AG09309 (cell line): Measurements from ENCODE around the gene XXYLT1.
"Not testable (repeated sequence)": the region's sequence is repeated elsewhere in the genome, so short reads cannot be mapped to it uniquely, and the experiment has no call there.

Experiments used
- DNase-seq: peaks from one replicate; pipeline ENCODE4 v3.0.0-alpha.2; 2010; ENCODE audit warnings: low read depth
- H3K4me3 ChIP-seq: 2 replicates; pipeline ENCODE4 v1.5.1; 2011; ENCODE audit warnings: mild to moderate bottlenecking, low read depth, low read length, moderate library complexity; ENCODE audit not compliant: control insufficient read depth
- TF ChIP-seq, protein P1 (sequence below): IDR thresholded peaks from 2 replicates; pipeline ENCODE4 v1.5.1; 2011; ENCODE audit warnings: mild to moderate bottlenecking, low read depth, low read length, inconsistent platforms; ENCODE audit not compliant: insufficient read depth, control insufficient read depth; ENCODE audit errors: missing control alignments

The XXYLT1 gene

DNA sequence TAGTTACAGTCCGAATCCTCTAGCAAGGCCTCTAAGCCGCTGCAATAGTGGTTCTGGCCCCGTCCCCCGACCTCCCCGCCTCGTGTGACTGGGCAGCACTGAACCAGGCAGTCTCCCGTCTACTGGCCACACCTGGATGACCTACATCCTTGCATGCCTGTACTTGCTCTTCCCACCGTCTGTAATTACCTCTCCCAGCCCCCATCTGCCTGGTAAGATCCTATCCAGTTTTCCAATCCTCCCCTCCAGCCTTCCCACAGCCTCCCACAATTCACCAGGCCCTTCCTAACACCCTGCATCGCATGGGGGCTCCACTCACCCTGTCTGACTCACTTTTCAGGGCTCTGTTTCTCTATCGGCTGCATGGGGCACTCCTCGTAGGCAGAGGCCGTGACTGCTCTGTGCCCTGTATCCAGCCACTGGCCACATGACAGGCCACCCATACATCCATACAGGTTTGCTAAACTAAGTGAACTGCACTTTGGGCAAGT lies 32.8 kb downstream of the XXYLT1 start:
- no peak overlapping the region for H3K4me3 ChIP-seq
- no peak for DNase-seq
- TF ChIP-seq, protein P1, sequence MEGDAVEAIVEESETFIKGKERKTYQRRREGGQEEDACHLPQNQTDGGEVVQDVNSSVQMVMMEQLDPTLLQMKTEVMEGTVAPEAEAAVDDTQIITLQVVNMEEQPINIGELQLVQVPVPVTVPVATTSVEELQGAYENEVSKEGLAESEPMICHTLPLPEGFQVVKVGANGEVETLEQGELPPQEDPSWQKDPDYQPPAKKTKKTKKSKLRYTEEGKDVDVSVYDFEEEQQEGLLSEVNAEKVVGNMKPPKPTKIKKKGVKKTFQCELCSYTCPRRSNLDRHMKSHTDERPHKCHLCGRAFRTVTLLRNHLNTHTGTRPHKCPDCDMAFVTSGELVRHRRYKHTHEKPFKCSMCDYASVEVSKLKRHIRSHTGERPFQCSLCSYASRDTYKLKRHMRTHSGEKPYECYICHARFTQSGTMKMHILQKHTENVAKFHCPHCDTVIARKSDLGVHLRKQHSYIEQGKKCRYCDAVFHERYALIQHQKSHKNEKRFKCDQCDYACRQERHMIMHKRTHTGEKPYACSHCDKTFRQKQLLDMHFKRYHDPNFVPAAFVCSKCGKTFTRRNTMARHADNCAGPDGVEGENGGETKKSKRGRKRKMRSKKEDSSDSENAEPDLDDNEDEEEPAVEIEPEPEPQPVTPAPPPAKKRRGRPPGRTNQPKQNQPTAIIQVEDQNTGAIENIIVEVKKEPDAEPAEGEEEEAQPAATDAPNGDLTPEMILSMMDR: no peak

DNA sequence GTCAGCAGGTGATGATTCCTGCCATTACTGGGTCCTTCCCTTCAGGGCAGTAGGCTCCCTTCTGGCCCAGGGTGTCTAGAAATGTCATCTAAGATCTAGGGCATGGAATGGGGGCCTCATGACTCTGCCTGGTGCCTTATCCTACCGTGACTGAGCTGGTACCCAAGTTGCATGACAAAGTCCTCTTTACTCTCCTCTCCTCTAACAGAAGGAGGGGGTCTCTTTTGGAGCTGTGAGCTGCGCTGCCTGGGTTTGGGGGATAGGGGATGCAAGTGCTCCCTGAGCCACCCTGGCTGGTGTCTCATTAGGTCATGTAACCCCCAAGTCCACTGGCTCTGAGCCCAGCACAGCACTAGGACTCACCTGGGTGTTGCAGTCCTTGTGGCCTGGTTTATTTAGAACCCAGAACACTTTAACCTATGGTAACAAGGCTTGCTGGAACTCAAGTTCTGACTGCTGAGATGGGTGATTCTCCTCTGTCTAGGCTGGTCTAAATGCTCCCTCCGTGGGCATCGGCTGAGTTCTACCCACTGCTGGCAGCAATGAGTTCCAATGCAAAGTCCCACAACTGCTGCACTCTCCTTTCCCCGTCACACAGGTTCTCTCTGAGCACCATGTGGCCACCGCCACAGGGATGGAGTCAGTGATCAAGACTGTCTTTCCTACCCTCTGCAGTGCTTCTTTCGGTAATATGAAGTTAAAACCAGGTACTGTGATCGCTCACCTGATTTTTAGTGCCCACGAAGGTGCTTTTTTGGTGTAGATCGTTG lies 34.0 kb downstream of the XXYLT1 start:
- TF ChIP-seq, protein P1: no peak
- DNase-seq: no peak
- no peak overlapping the region for H3K4me3 ChIP-seq

DNA sequence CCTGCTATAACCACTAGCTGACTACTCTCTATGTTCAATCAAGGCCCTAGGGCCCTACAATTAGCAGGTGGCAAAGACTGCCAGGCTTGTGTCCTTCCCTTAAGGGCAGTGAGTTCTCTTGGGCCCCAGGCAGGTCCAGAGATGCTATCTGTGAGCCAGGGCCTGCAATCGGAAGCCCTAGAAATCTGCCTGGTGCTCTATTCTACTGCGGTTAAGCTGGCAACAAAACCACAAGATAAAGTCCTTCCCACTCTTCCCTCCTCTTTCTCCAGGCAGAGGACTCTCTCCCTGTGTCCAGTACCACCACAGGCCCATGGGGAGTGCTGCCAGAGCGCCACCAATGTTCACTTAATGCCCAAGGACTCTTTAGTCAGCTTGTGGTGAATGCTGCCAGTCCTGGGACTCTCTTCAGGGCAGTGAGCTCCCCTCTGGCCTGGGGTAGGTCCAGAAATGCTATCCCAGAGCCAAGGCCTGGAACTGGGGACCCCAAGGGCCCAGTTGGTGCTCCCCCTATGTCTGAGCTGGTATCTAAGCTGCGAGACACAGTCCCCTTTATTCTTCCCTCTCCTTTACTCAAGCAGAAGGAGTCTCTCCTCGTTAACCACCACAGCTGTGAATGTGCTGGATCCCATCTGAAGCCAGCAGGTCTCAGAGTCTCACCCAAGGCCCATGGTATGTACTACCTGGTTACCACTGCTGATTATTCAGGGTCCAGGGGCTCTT lies 34.7 kb downstream of the XXYLT1 start:
- TF ChIP-seq, protein P1: no peak
- no peak for DNase-seq
- H3K4me3 ChIP-seq: no peak overlapping the region

DNA sequence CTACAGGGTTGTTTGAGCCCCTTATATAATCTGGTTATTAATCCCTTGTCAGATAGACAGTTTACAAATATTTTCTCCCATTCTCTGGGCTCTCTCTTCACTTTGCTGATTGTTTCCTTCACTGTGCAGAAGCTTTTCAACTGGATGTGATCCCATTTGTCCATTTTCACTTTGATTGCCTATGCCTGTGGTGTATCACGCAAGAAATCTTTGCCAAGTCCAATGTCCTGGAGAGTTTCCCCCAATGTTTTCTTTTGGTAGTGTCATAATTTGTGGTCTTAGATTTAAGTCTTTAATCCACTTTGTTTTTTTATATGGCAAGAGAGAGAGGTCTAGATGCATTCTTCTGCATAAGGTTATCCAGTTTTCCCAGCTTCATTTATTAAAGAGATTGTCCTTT lies 40.7 kb downstream of the XXYLT1 start:
- TF ChIP-seq, protein P1: no peak
- DNase-seq: no peak
- no peak overlapping the region for H3K4me3 ChIP-seq

DNA sequence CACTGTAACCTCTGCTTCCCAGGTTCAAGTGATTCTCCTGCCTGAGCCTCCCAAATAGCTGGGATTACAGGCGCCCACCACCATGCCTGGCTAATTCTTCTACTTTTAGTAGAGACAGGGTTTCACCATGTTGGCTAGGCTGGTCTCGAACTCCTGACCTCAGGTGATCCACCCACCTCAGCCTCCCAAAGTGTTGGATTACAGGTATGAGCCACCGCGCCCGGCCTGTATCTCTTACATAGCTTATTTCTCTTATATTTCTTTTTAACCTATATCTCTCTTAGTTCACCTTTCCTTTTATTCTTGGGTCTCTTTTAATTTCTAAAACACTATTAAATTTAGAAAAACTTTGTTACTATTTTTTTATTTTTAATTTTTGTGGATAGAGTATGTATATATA lies 42.1 kb downstream of the XXYLT1 start:
- not testable (repeated sequence) for DNase-seq, H3K4me3 ChIP-seq

DNA sequence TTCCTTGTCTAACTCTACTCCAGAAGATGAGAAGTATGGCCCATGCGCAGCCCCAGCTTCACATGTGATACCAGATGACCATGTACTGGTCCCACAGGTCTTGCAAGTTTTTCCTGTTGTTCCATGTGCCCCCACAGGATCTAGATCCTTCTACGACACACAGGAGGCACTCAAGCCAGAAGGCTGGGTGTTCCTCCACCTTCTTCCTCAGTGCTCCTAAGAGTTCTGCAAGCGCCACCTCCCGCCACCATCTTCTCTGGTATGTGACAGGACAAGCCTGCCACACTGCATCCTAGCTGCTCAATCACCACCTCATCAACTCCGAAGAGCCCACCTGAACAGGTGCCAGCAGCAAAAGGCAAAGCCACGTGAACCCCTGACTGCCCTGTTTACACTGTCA lies 43.1 kb downstream of the XXYLT1 start:
- no peak overlapping the region for H3K4me3 ChIP-seq
- TF ChIP-seq, protein P1: no peak
- no peak for DNase-seq

DNA sequence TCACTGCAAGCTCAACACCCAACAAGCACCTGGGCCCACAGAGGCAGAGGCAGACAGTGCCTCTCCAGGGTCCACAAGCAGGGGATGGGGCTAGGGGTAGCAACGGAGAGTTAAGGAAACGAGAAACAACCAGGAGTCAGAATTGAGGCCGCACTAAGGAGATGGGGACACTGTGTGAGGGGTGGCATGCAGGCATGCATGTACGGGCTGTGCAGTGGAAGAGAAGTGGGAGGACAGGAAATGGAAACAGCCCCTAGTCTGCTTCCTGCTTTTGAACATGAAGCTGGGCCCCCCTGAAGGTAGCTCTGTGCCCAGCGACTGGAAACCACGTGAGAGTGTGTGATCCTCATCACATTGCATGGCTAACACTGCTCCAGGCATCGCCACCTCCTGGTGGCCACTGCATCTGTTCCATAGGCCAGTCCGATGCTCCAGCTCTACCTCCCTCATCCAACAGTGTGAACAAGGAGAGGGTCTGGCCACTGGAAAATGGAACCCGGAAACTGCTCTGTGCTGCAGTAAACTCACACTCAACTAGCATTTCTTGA lies 44.0 kb downstream of the XXYLT1 start:
- no peak overlapping the region for H3K4me3 ChIP-seq
- TF ChIP-seq, protein P1: peak; percentile 48
- DNase-seq: no peak
